B cell (primary cell): ENCODE data around the gene TBC1D22A. TPM values are rescaled to one million over a fixed set of nuclear protein-coding genes. Genes with fewer than 3 reads are reported as not detected.

Source experiments
- ATAC-seq: fragments of 200-7000 bp; cut with Tn5 transposase; one replicate; pipeline ENCODE4 v1.10.0; 2021; ENCODE audit warnings: low read depth, mild to moderate bottlenecking, moderate number of reproducible peaks, moderate library complexity
- CTCF ChIA-PET: fragments of 350-600 bp; sonication (Branson Sonifier 250); formaldehyde crosslinking; loops from one replicate; lab custom pipeline; 2021; ENCODE audit warnings: antibody characterized with exemption, inconsistent platforms; lab: Charles Lee
- POLR2A ChIA-PET: fragments of 350-600 bp; sonication (Branson Sonifier 250); formaldehyde crosslinking; loops from one replicate; lab custom pipeline; 2021; ENCODE audit warnings: antibody characterized with exemption; lab: Charles Lee
- DNase-seq: peaks from one replicate; pipeline ENCODE4 v3.0.0; 2013
- H2AFZ ChIP-seq: 2 replicates; pipeline ENCODE4 v1.6.1; 2012; ENCODE audit warnings: mild to moderate bottlenecking, low read depth, low read length; ENCODE audit not compliant: insufficient read depth, poor library complexity, severe bottlenecking
- H3K27ac ChIP-seq, 2 donors: 1 replicate in 1 of 2; 2 replicates in 1 of 2; pipeline ENCODE4 v1.5.1; 2012 to 2013; ENCODE audit warnings: low read length in 2 of 2, mild to moderate bottlenecking in 2 of 2, moderate library complexity in 1 of 2
- H3K27me3 ChIP-seq, 4 experiments: fragments of 200-600 bp in 1 of 4; sonication (generic) in 1 of 4; replicated peaks in 1 of 4; 1 replicate in 2 of 4; 2 replicates in 2 of 4; pipeline versions ENCODE4 v1.6.1 to v1.7.0; 2013 to 2016; ENCODE audit warnings: low read length in 3 of 4, mild to moderate bottlenecking in 2 of 4, mixed read lengths in 1 of 4, moderate library complexity in 1 of 4; ENCODE audit not compliant: insufficient read depth in 4 of 4, control insufficient read depth in 3 of 4; ENCODE audit errors: control extremely low read depth in 1 of 4
- H3K36me3 ChIP-seq, 2 experiments: replicated peaks in 1 of 2; 1 replicate in 1 of 2; 2 replicates in 1 of 2; pipeline versions ENCODE4 v1.6.1 to v1.7.1; 2013; ENCODE audit warnings: low read length in 1 of 2; ENCODE audit not compliant: insufficient read depth in 2 of 2, control insufficient read depth in 1 of 2; ENCODE audit errors: control extremely low read depth in 1 of 2, extremely low read depth in 1 of 2
- H3K4me1 ChIP-seq, 2 donors: fragments of 200-600 bp in 1 of 2; sonication (generic) in 1 of 2; 1 replicate in 1 of 2; 2 replicates in 1 of 2; pipeline versions ENCODE4 v1.5.1 to v1.6.1; 2013 to 2017; ENCODE audit warnings: low read length in 2 of 2; ENCODE audit not compliant: control insufficient read depth in 2 of 2, insufficient read depth in 2 of 2
- H3K4me2 ChIP-seq: replicated peaks from 2 replicates; pipeline ENCODE3; 2012; ENCODE audit warnings: mild to moderate bottlenecking, low read depth, low read length; ENCODE audit not compliant: poor library complexity, severe bottlenecking
- H3K4me3 ChIP-seq, 5 experiments: fragments of 200-600 bp in 1 of 5; sonication (generic) in 1 of 5; 1 replicate in 3 of 5; 2 replicates in 2 of 5; pipeline versions ENCODE4 v1.5.1 to v1.7.0; 2011 to 2016; ENCODE audit warnings: low read length in 4 of 5, mild to moderate bottlenecking in 4 of 5, low read depth in 2 of 5, control low read depth in 1 of 5, moderate library complexity in 1 of 5; ENCODE audit not compliant: insufficient read depth in 1 of 5; ENCODE audit errors: control extremely low read depth in 1 of 5, extremely low read depth in 1 of 5
- H3K79me2 ChIP-seq: fragments of 200-600 bp; sonication (generic); one replicate; pipeline ENCODE4 v1.6.0; 2016; ENCODE audit warnings: low read length; ENCODE audit not compliant: control insufficient read depth, insufficient read depth
- H3K9ac ChIP-seq: fragments of 200-600 bp; sonication (generic); 2 replicates; pipeline ENCODE4 v1.6.1; 2017; ENCODE audit warnings: mild to moderate bottlenecking, low read length, moderate library complexity
- H3K9me3 ChIP-seq, 3 donors: one replicate each; pipeline versions ENCODE4 v1.6.1 to v1.7.1; 2013; ENCODE audit warnings: low read length in 2 of 3; ENCODE audit not compliant: control insufficient read depth in 2 of 3, insufficient read depth in 1 of 3; ENCODE audit errors: control extremely low read depth in 1 of 3
- H4K20me1 ChIP-seq: 2 replicates; pipeline ENCODE4 v1.6.0; 2012; ENCODE audit warnings: mild to moderate bottlenecking, low read length; ENCODE audit not compliant: insufficient read depth, control insufficient read depth, poor library complexity, severe bottlenecking
- H3K27ac Mint-ChIP-seq: one replicate; pipeline ENCODE4 v1.8.0; 2021; ENCODE audit warnings: mixed read lengths
- H3K27me3 Mint-ChIP-seq: one replicate; pipeline ENCODE4 v1.8.0; 2021; ENCODE audit warnings: mixed read lengths
- H3K4me1 Mint-ChIP-seq: one replicate; pipeline ENCODE4 v1.8.0; 2021; ENCODE audit warnings: mixed read lengths
- H3K4me3 Mint-ChIP-seq: one replicate; pipeline ENCODE4 v1.8.0; 2021; ENCODE audit warnings: mixed read lengths
- H3K9me3 Mint-ChIP-seq: one replicate; pipeline ENCODE4 v1.8.0; 2022; ENCODE audit warnings: mixed read lengths; ENCODE audit not compliant: insufficient read depth
- CTCF ChIP-seq: fragments of 200-600 bp; IDR thresholded peaks from one replicate; pipeline ENCODE4 v1.8.0; 2022; ENCODE audit warnings: antibody characterized with exemption, mild to moderate bottlenecking
- EZH2 ChIP-seq: IDR thresholded peaks from 2 replicates; pipeline ENCODE4 v1.6.1; 2012; ENCODE audit warnings: borderline replicate concordance, low read depth, mild to moderate bottlenecking, moderate library complexity, low read length; ENCODE audit not compliant: insufficient read depth, poor library complexity, severe bottlenecking
- WGBS: methylation state at CpG from one replicate; pipeline ENCODE4 v1.1.5; 2013; ENCODE audit warnings: missing lambda C conversion rate; ENCODE audit not compliant: insufficient coverage; 5-methylcytosine and 5-hydroxymethylcytosine counted together
- intact Hi-C: fragments of 100-400 bp; cut with micrococcal nuclease; formaldehyde crosslinking; loops from one replicate; pipeline ENCODE4 v1.10.0; 2022
- polyA plus RNA-seq: library from polyadenylated mRNA; depleted of rRNA; stranded (reverse); fragments of >200 nt; gene quantifications from 2 replicates; pipeline ENCODE4 v1.2.3, GENCODE V29; 2012
- total RNA-seq, 2 donors: library from RNA; stranded (reverse); fragments of 120-200 nt in 1 of 2; gene quantifications; 1 replicate in 1 of 2; 2 replicates in 1 of 2; pipeline versions ENCODE4 v1.2.3 to v1.2.4, GENCODE V29; 2013 to 2022

The TBC1D22A gene
- total and polyA plus RNA-seq, 2 donors (not counting 1 experiment from before 2014, with no cell fraction given), result 73.8 to 128 TPM

- no peaks in the 10 kb centered on the region for H3K9me3 Mint-ChIP-seq
- Histone ChIP-seq H3K27ac (no peak overlapping the region), H3K27me3 (no peaks in the 10 kb centered on the region), H3K79me2 (peaks cover 90% of the 10 kb centered on the region), H3K9ac (no peak overlapping the region), H3K9me3 (no peaks in the 10 kb centered on the region), H2AFZ (no peak overlapping the region), H3K4me3 (no peak overlapping the region), H3K4me1 (peaks cover 0 to 12% of the 10 kb centered on the region in 2 donors), H3K36me3 (peaks cover 0 to 43% of the 10 kb centered on the region in 2 experiments), H4K20me1 (peaks cover 99% of the 10 kb centered on the region), H3K4me2 (no peak overlapping the region)
- intact Hi-C loops, result no loop called here
- H3K27ac Mint-ChIP-seq, result no peak overlapping the region
- H3K4me3 Mint-ChIP-seq, result no peak overlapping the region
- ChIA-PET POLR2A (no interaction called here), CTCF (no interaction called here)
- H3K4me1 Mint-ChIP-seq, result peaks cover 32% of the 10 kb centered on the region
- no peak for DNase-seq
- no peak for TF ChIP-seq CTCF
- TF ChIP-seq EZH2, result no peak
- ATAC-seq, result no peak
- WGBS, result 94% methylated on average over 17 of the region's 20 CpGs
- H3K27me3 Mint-ChIP-seq, result no peaks in the 10 kb centered on the region
Observed at GRCh38 chr22:47051441-47052071, 289.1 kb downstream of the TBC1D22A start.

- whole genome bisulfite sequencing, result 99% methylated on average over 18 of the region's 19 CpGs
- Histone ChIP-seq H3K27me3 (no peaks in the 10 kb centered on the region), H3K27ac (no peak overlapping the region), H3K4me2 (no peak overlapping the region), H3K9me3 (no peaks in the 10 kb centered on the region), H4K20me1 (peaks cover 100% of the 10 kb centered on the region), H3K36me3 (peaks cover 0 to 43% of the 10 kb centered on the region in 2 experiments), H3K4me3 (no peak overlapping the region), H3K4me1 (peaks cover 0 to 12% of the 10 kb centered on the region in 2 donors), H3K79me2 (peaks cover 90% of the 10 kb centered on the region), H3K9ac (no peak overlapping the region), H2AFZ (no peak overlapping the region)
- Mint-ChIP-seq H3K27me3 (no peaks in the 10 kb centered on the region), H3K4me3 (no peak overlapping the region), H3K4me1 (peaks cover 29% of the 10 kb centered on the region), H3K27ac (no peak overlapping the region), H3K9me3 (no peaks in the 10 kb centered on the region)
- ATAC-seq (no peak), DNase-seq (no peak)
- intact Hi-C loops, result no loop called here
- ChIA-PET CTCF (no interaction called here), POLR2A (no interaction called here)
- no peak for TF ChIP-seq CTCF
- TF ChIP-seq EZH2, result no peak
Observed at GRCh38 chr22:47052236-47053012, 290.0 kb downstream of the TBC1D22A start.
